Endothelial cell of umbilical vein (primary cell): Measurements from ENCODE around the gene VPS8. TPM values are rescaled to one million over a fixed set of nuclear protein-coding genes. Genes with fewer than 3 reads are reported as not detected.

Source experiments
- BruUV-seq: library from RNA; stranded (reverse); fragments of 400-500 nt; replicated peaks from 2 replicates; lab custom pipeline; 2021; lab: Mats Ljungman, UMichigan
- CTCF ChIA-PET: fragments of 300-600, 350-600 bp; sonication (Branson Sonifier 250); formaldehyde crosslinking; loops from one replicate; lab custom pipeline; 2021; ENCODE audit warnings: antibody characterized with exemption, inconsistent platforms; lab: Charles Lee
- POLR2A ChIA-PET: fragments of 300-600, 350-600 bp; sonication (Branson Sonifier 250); formaldehyde crosslinking; loops from one replicate; lab custom pipeline; 2021; ENCODE audit warnings: antibody characterized with exemption, inconsistent platforms; lab: Charles Lee
- DNase-seq: peaks from one replicate; pipeline ENCODE4 v3.0.0-alpha.2; 2011; ENCODE audit warnings: low read depth, low spot score
- FAIRE-seq: peaks from 2 replicates; lab custom pipeline; 2011; peaks lifted over from hg19 to GRCh38; lab: Jason Lieb, UNC
- H2AFZ ChIP-seq: 2 replicates; pipeline ENCODE4 v1.6.0; 2012; ENCODE audit warnings: low read depth, low read length, control low read depth, inconsistent platforms
- H3K27ac ChIP-seq: 2 replicates; pipeline ENCODE4 v1.5.1; 2011; ENCODE audit warnings: low read depth, mild to moderate bottlenecking, control low read depth, low read length, moderate library complexity; ENCODE audit not compliant: insufficient read depth
- H3K27me3 ChIP-seq, 2 experiments: 2 replicates each; pipeline versions ENCODE4 v1.6.0 to v1.6.1; 2011; ENCODE audit warnings: low read length in 2 of 2, mixed read lengths in 1 of 2; ENCODE audit not compliant: control insufficient read depth in 2 of 2, insufficient read depth in 2 of 2
- H3K36me3 ChIP-seq, 2 experiments: 2 replicates in 1 of 2; 3 replicates in 1 of 2; pipeline ENCODE4 v1.5.1; 2011; ENCODE audit warnings: low read length in 2 of 2, mild to moderate bottlenecking in 1 of 2, moderate library complexity in 1 of 2; ENCODE audit not compliant: control insufficient read depth in 2 of 2, insufficient read depth in 2 of 2; ENCODE audit errors: extremely low read depth in 1 of 2
- H3K4me1 ChIP-seq: 3 replicates; pipeline ENCODE4 v1.5.1; 2011; ENCODE audit warnings: mild to moderate bottlenecking, low read length; ENCODE audit not compliant: control insufficient read depth, insufficient read depth; ENCODE audit errors: extremely low read depth
- H3K4me2 ChIP-seq: 2 replicates; pipeline ENCODE4 v1.6.1; 2011; ENCODE audit warnings: low read length, control low read depth, mixed read lengths; ENCODE audit not compliant: insufficient read depth
- H3K4me3 ChIP-seq, 3 experiments: fragments of 200-600 bp in 1 of 3; sonication (generic), shearing (Covaris generic) in 1 of 3; replicated peaks in 1 of 3; 2 replicates each; pipeline ENCODE4 v1.5.1; 2011 to 2016; ENCODE audit warnings: control low read depth in 3 of 3, low read length in 3 of 3, mild to moderate bottlenecking in 2 of 3, inconsistent platforms in 1 of 3, low read depth in 1 of 3, moderate library complexity in 1 of 3; ENCODE audit not compliant: insufficient read depth in 1 of 3
- H3K79me2 ChIP-seq: 2 replicates; pipeline ENCODE4 v1.6.0; 2012; ENCODE audit warnings: low read length, inconsistent platforms; ENCODE audit not compliant: control insufficient read depth, insufficient read depth
- H3K9ac ChIP-seq: replicated peaks from 2 replicates; pipeline ENCODE3; 2011; ENCODE audit warnings: low read length, control low read depth; ENCODE audit not compliant: insufficient read depth; ENCODE audit errors: extremely low read depth
- H3K9me1 ChIP-seq: replicated peaks from 3 replicates; pipeline ENCODE4 v1.6.0; 2011; ENCODE audit warnings: mild to moderate bottlenecking, low read length; ENCODE audit not compliant: control insufficient read depth, insufficient read depth; ENCODE audit errors: extremely low read depth
- H3K9me3 ChIP-seq: replicated peaks from 2 replicates; pipeline ENCODE4 v1.5.1; 2012; ENCODE audit warnings: low read length, inconsistent platforms; ENCODE audit not compliant: control insufficient read depth, insufficient read depth
- H4K20me1 ChIP-seq: replicated peaks from 2 replicates; pipeline ENCODE3; 2011; ENCODE audit warnings: mild to moderate bottlenecking, low read length; ENCODE audit not compliant: control insufficient read depth, insufficient read depth; ENCODE audit errors: extremely low read depth
- EZH2 ChIP-seq: IDR thresholded peaks from 2 replicates; pipeline ENCODE4 v1.6.1; 2012; ENCODE audit warnings: borderline replicate concordance, low read depth, mild to moderate bottlenecking, moderate library complexity, low read length, inconsistent platforms; ENCODE audit not compliant: severe bottlenecking
- FOS ChIP-seq: IDR thresholded peaks from 2 replicates; pipeline ENCODE4 v1.6.1; 2011; ENCODE audit warnings: mild to moderate bottlenecking, low read length, moderate library complexity, borderline replicate concordance; ENCODE audit not compliant: insufficient read depth
- GATA2 ChIP-seq: IDR thresholded peaks from 2 replicates; pipeline ENCODE4 v1.7.0; 2011; ENCODE audit warnings: low read depth, mild to moderate bottlenecking, moderate library complexity, mixed read lengths, low read length; ENCODE audit not compliant: insufficient read length, insufficient read depth
- JUN ChIP-seq: IDR thresholded peaks from 2 replicates; pipeline ENCODE4 v1.6.1; 2011; ENCODE audit warnings: borderline replicate concordance, low read depth; ENCODE audit not compliant: insufficient read length, insufficient read depth
- MYC ChIP-seq: IDR thresholded peaks from one replicate; pipeline ENCODE4 v1.6.1; 2011; ENCODE audit warnings: mild to moderate bottlenecking, low read depth, low read length
- POLR2A ChIP-seq: IDR thresholded peaks from 2 replicates; pipeline ENCODE4 v1.6.1; 2012; ENCODE audit warnings: low read depth, mild to moderate bottlenecking, control low read depth, low read length
- POLR2AphosphoS5 ChIP-seq: IDR thresholded peaks from 2 replicates; pipeline ENCODE4 v1.6.1; 2012; ENCODE audit warnings: low read depth, mild to moderate bottlenecking, control low read depth, low read length, moderate library complexity; ENCODE audit not compliant: insufficient read depth
- dilution Hi-C: fragments of 300-500 bp; cut with MboI; formaldehyde crosslinking; loops from one replicate; pipeline ENCODE4 v1.15.0; 2019; ENCODE audit warnings: low sequenced_read_pairs; ENCODE audit not compliant: extremely low pct_ligation_motif_present
- intact Hi-C: fragments of 100-400 bp; cut with micrococcal nuclease; formaldehyde crosslinking; loops from one replicate; pipeline ENCODE4 v1.10.0; 2022
- polyA plus RNA-seq, 4 experiments: library from polyadenylated mRNA; depleted of rRNA in 3 of 4; stranded (reverse) in 3 of 4; unstranded in 1 of 4; fragments of >200 nt; gene quantifications; 2 replicates each; pipeline versions ENCODE4 v1.2.1 to v1.2.3, GENCODE V29; 2011 to 2012; ENCODE audit warnings: missing spikeins in 1 of 4
- total RNA-seq: library from RNA; stranded (reverse); gene quantifications from 2 replicates; pipeline ENCODE4 v1.2.3, GENCODE V29; 2021
- TF ChIP-seq, protein P1 (sequence below): IDR thresholded peaks from 2 replicates; pipeline ENCODE4 v1.6.1; 2011; ENCODE audit not compliant: insufficient read depth, insufficient read length
- TF ChIP-seq, protein P2 (sequence below), 2 donors: IDR thresholded peaks; 1 replicate in 1 of 2; 2 replicates in 1 of 2; pipeline ENCODE4 v1.5.1; 2011; ENCODE audit warnings: low read length in 2 of 2, mild to moderate bottlenecking in 2 of 2, moderate library complexity in 2 of 2, control low read depth in 1 of 2, inconsistent platforms in 1 of 2, low read depth in 1 of 2; ENCODE audit not compliant: insufficient read depth in 1 of 2; ENCODE audit errors: extremely low read depth in 1 of 2

VPS8 gene
- total and polyA plus RNA-seq, 2 donors (not counting 3 experiments of a cell fraction or from before 2014, with no cell fraction given): 13.7 to 51.6 TPM

DNA sequence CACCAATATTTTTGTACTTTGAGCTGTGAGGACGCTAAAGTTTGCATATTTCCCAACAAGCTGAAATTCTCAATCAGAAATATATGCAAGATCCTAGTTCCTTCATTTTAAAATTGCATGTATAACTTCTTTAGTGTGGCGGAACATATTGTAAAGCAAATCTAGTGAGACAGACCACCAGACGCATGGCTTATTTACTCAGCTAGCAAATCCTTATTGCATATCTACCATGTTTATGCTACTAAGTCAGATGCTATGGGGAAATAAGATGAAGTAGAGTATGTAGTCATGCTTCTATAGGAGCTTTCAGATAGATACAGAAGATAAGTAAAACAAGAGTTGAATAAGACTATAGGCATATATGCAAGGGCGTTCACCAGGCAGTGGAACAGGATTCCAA lies 278.8 kb downstream of the VPS8 start:
- DNase-seq (no peak), FAIRE-seq (no peak)
- H3K4me3 ChIP-seq: no peak overlapping the region
- no peaks in the 10 kb centered on the region for H3K4me1 ChIP-seq
- TF ChIP-seq JUN: no peak
- TF ChIP-seq EZH2: no peak
- no peak for TF ChIP-seq POLR2AphosphoS5
- no peak for TF ChIP-seq FOS
- no peak for TF ChIP-seq POLR2A
- TF ChIP-seq MYC: no peak
- TF ChIP-seq, protein P1, sequence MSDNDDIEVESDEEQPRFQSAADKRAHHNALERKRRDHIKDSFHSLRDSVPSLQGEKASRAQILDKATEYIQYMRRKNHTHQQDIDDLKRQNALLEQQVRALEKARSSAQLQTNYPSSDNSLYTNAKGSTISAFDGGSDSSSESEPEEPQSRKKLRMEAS: no peak
- TF ChIP-seq, protein P2, sequence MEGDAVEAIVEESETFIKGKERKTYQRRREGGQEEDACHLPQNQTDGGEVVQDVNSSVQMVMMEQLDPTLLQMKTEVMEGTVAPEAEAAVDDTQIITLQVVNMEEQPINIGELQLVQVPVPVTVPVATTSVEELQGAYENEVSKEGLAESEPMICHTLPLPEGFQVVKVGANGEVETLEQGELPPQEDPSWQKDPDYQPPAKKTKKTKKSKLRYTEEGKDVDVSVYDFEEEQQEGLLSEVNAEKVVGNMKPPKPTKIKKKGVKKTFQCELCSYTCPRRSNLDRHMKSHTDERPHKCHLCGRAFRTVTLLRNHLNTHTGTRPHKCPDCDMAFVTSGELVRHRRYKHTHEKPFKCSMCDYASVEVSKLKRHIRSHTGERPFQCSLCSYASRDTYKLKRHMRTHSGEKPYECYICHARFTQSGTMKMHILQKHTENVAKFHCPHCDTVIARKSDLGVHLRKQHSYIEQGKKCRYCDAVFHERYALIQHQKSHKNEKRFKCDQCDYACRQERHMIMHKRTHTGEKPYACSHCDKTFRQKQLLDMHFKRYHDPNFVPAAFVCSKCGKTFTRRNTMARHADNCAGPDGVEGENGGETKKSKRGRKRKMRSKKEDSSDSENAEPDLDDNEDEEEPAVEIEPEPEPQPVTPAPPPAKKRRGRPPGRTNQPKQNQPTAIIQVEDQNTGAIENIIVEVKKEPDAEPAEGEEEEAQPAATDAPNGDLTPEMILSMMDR (IDR thresholded peaks at IDR 0.05; ENCODE audit: extremely low read depth in 1 of 2, insufficient read depth in 1 of 2, low read depth in 1 of 2, low read length in 2 of 2): no peak
- no peak for TF ChIP-seq GATA2
- H2AFZ ChIP-seq: no peak overlapping the region
- H3K79me2 ChIP-seq: no peaks in the 10 kb centered on the region
- H3K9ac ChIP-seq: no peak overlapping the region
- intact Hi-C loops: no loop called here
- no peaks in the 10 kb centered on the region for H3K9me3 ChIP-seq
- H3K4me2 ChIP-seq: no peak overlapping the region
- no peaks in the 10 kb centered on the region for H3K9me1 ChIP-seq
- no peak overlapping the region for H3K27ac ChIP-seq
- ChIA-PET POLR2A (no interaction called here), CTCF (no interaction called here)
- H3K27me3 ChIP-seq: peaks cover 3 to 5% of the 10 kb centered on the region in 2 experiments
- H3K36me3 ChIP-seq: no peaks in the 10 kb centered on the region
- dilution Hi-C loops: no loop called here
- no TSS peak for BruUV-seq
- no peaks in the 10 kb centered on the region for H4K20me1 ChIP-seq
